PC-9 (cell line): Measurements from ENCODE around the gene ARIH2. TPM values are rescaled to one million over a fixed set of nuclear protein-coding genes. Genes with fewer than 3 reads are reported as not detected.
"Not testable (repeated sequence)": the region's sequence is repeated elsewhere in the genome, so short reads cannot be mapped to it uniquely, and the experiment has no call there.

Source experiments
- BruUV-seq: library from RNA; stranded (reverse); fragments of 400-500 nt; replicated peaks from 2 replicates; lab custom pipeline; 2021; lab: Mats Ljungman, UMichigan
- CTCF ChIA-PET: fragments of 300-600 bp; sonication (Branson Sonifier 250); formaldehyde crosslinking; loops from one replicate; lab custom pipeline; 2022; ENCODE audit warnings: antibody characterized with exemption; lab: Charles Lee
- POLR2A ChIA-PET: fragments of 300-600 bp; sonication (Branson Sonifier 250); formaldehyde crosslinking; loops from one replicate; lab custom pipeline; 2022; ENCODE audit warnings: antibody characterized with exemption; ENCODE audit not compliant: unreplicated experiment; lab: Charles Lee
- DNase-seq, 2 experiments: peaks; one replicate each; pipeline versions ENCODE4 v3.0.0 to v3.0.0-alpha.2; 2015 to 2022; ENCODE audit warnings: mixed read lengths in 1 of 2
- H2AFZ ChIP-seq: fragments of 200-600 bp; sonication (generic); 2 replicates; pipeline ENCODE4 v1.8.1; 2017; ENCODE audit warnings: antibody characterized with exemption
- H3F3A ChIP-seq: fragments of 200-600 bp; sonication (generic); 2 replicates; pipeline ENCODE4 v1.8.1; 2017; ENCODE audit warnings: antibody characterized with exemption, mild to moderate bottlenecking, low read depth; ENCODE audit not compliant: insufficient read depth
- H3K27ac ChIP-seq: fragments of 200-600 bp; sonication (generic); 2 replicates; pipeline ENCODE4 v1.6.1; 2016; ENCODE audit warnings: mixed run types
- H3K27me3 ChIP-seq: fragments of 200-600 bp; sonication (generic); 2 replicates; pipeline ENCODE4 v1.6.1; 2016; ENCODE audit warnings: low read depth, mixed run types; ENCODE audit not compliant: insufficient read depth
- H3K36me3 ChIP-seq: fragments of 200-600 bp; sonication (generic); 2 replicates; pipeline ENCODE4 v1.6.1; 2016; ENCODE audit warnings: low read depth, mixed run types
- H3K4me1 ChIP-seq: fragments of 200-600 bp; sonication (generic); replicated peaks from 2 replicates; pipeline ENCODE4 v1.6.1; 2016; ENCODE audit warnings: mixed run types; ENCODE audit not compliant: insufficient read depth
- H3K4me2 ChIP-seq: fragments of 200-600 bp; sonication (generic); 2 replicates; pipeline ENCODE4 v1.6.1; 2017; ENCODE audit warnings: mixed run types
- H3K4me3 ChIP-seq: fragments of 200-600 bp; sonication (generic); 2 replicates; pipeline ENCODE4 v1.6.1; 2016; ENCODE audit warnings: mixed run types
- H3K79me2 ChIP-seq: fragments of 200-600 bp; sonication (generic); 2 replicates; pipeline ENCODE4 v1.6.1; 2017; ENCODE audit warnings: low read depth, mixed run types
- H3K9me2 ChIP-seq: fragments of 200-600 bp; sonication (generic); 2 replicates; pipeline ENCODE4 v1.8.1; 2017; ENCODE audit warnings: mild to moderate bottlenecking; ENCODE audit not compliant: insufficient read depth
- H3K9me3 ChIP-seq: fragments of 200-600 bp; sonication (generic); 2 replicates; pipeline ENCODE4 v1.8.1; 2016; ENCODE audit warnings: low read depth; ENCODE audit not compliant: insufficient read depth
- H4K20me1 ChIP-seq: fragments of 200-600 bp; sonication (generic); 2 replicates; pipeline ENCODE4 v1.8.1; 2017; ENCODE audit not compliant: insufficient read depth
- CTCF ChIP-seq: fragments of 200-600 bp; sonication (generic); conservative IDR thresholded peaks from 2 replicates; pipeline ENCODE4 v1.6.1; 2017; ENCODE audit warnings: mixed run types, antibody characterized with exemption, mild to moderate bottlenecking, moderate library complexity
- EZH2 ChIP-seq: fragments of 200-600 bp; sonication (generic); IDR thresholded peaks from 2 replicates; pipeline ENCODE4 v1.8.0; 2017; ENCODE audit warnings: antibody characterized with exemption, low read depth
- intact Hi-C: fragments of 100-400 bp; cut with micrococcal nuclease; formaldehyde crosslinking; loops from one replicate; pipeline ENCODE4 v1.10.0; 2022; ENCODE audit not compliant: unreplicated experiment
- total RNA-seq: library from RNA; stranded (reverse); gene quantifications from 2 replicates; pipeline ENCODE4 v1.2.3, GENCODE V29; 2021

ARIH2 gene
- total RNA-seq, 1 experiment from 2014 or later = 86.1 TPM

GRCh38 chr3:48898383-48899234 is 20.0 kb upstream of the ARIH2 start, which contains the start of gene SLC25A20:
Gene SLC25A20, minus strand, starts transcription at chr3:48898882. Its CDS starts 88 bp downstream, at chr3:48898794.
- POLR2A ChIA-PET = interaction anchor here (0.5 to 0.7 kb wide), 3 partner anchors 20 to 450 kb away, joined by 3 to 8 read pairs (median 3); partner anchors contain the start of gene ARIH2
- intact Hi-C loops = loop anchor here (2.0 kb wide), 1 partner anchor 52 kb away; the partner anchor contains the start of gene PRKAR2A
- H3K79me2 ChIP-seq = no peaks in the 10 kb centered on the region

GRCh38 chr3:48899273-48899672 is 19.4 kb upstream of the ARIH2 start:
- intact Hi-C loops = loop anchor here (2.0 kb wide), 1 partner anchor 52 kb away; the partner anchor contains the start of gene PRKAR2A
- Histone ChIP-seq H3K9me3 (no peaks in the 10 kb centered on the region), H2AFZ (peak overlapping the region; percentile 95), H3K4me2 (peak overlapping the region; percentile 85), H3K27me3 (no peaks in the 10 kb centered on the region), H3K27ac (no peak overlapping the region; the same call in 1 of the 2 replicates), H3K4me3 (peak overlapping the region; percentile 60), H3K36me3 (no peaks in the 10 kb centered on the region), H3K4me1 (peaks cover 26% of the 10 kb centered on the region), H3K9me2 (no peaks in the 10 kb centered on the region), H3F3A (peaks cover 23% of the 10 kb centered on the region; the same call in 1 of the 2 replicates), H3K79me2 (no peaks in the 10 kb centered on the region), H4K20me1 (no peaks in the 10 kb centered on the region)
- ChIA-PET POLR2A (interaction anchor here (0.7 kb wide), 1 partner anchor 343 kb away, joined by 8 read pairs; no protein-coding TSS in a partner anchor), CTCF (no interaction called here)
- TF ChIP-seq CTCF = no peak
- no peak for TF ChIP-seq EZH2
- no peak for DNase-seq
- BruUV-seq = no TSS peak

More at GRCh38 chr3:48898383-48899234, 20.0 kb upstream of the ARIH2 start, which contains the start of gene SLC25A20:
- Histone ChIP-seq H3K4me3 (peak within 1 kb of the TSS; percentile 60), H3K27me3 (no peaks in the 10 kb centered on the region), H3K36me3 (no peaks in the 10 kb centered on the region), H3K27ac (peak within 1 kb of the TSS; percentile 27; the same call in 1 of the 2 replicates), H2AFZ (peak within 1 kb of the TSS; percentile 95), H3K9me2 (no peaks in the 10 kb centered on the region), H3K4me2 (peak within 1 kb of the TSS; percentile 85), H3K9me3 (no peaks in the 10 kb centered on the region), H3K4me1 (peaks cover 26% of the 10 kb centered on the region), H4K20me1 (no peaks in the 10 kb centered on the region), H3F3A (peaks cover 23% of the 10 kb centered on the region; the same call in 1 of the 2 replicates)
- BruUV-seq = no TSS peak
- DNase-seq = peak; percentile 71 to 92
- CTCF ChIA-PET = interaction anchor here (1.0 kb wide), 1 partner anchor 159 kb away, joined by 4 read pairs; no protein-coding TSS in a partner anchor
- TF ChIP-seq CTCF (no peak), EZH2 (no peak)

GRCh38 chr3:48907026-48907425 is 11.6 kb upstream of the ARIH2 start:
- H2AFZ ChIP-seq, H3K9me3 ChIP-seq, H3K4me2 ChIP-seq, H3K4me1 ChIP-seq, H3K27ac ChIP-seq, DNase-seq, intact Hi-C loops, H3K27me3 ChIP-seq, H3F3A ChIP-seq, POLR2A ChIA-PET, H4K20me1 ChIP-seq, CTCF ChIA-PET, H3K4me3 ChIP-seq, BruUV-seq, H3K79me2 ChIP-seq, H3K36me3 ChIP-seq, H3K9me2 ChIP-seq: not testable (repeated sequence)
